Adrenal gland (tissue), 12 donors: ENCODE results near the gene HINT2. TPM values are rescaled to one million over a fixed set of nuclear protein-coding genes. Genes with fewer than 3 reads are reported as not detected.
A peak's percentile ranks its signal among the peaks of the same experiment; 100 is the strongest.

ENCODE experiments used
- DNase-seq, 7 donors: peaks; one replicate each; pipeline ENCODE4 v3.0.0-alpha.2; 2019 to 2020
- H3K27ac ChIP-seq, 5 donors: fragments of 200-600 bp; sonication (generic) in 4 of 5; 1 replicate in 3 of 5; 2 replicates in 2 of 5; pipeline versions ENCODE4 v1.5.1 to v1.8.0; 2016 to 2020; ENCODE audit warnings: mild to moderate bottlenecking in 1 of 5
- H3K27me3 ChIP-seq: fragments of 200-600 bp; 2 replicates; pipeline ENCODE4 v1.8.0; 2021
- H3K36me3 ChIP-seq, 2 donors: fragments of 200-600 bp; replicated peaks in 1 of 2; 1 replicate in 1 of 2; 2 replicates in 1 of 2; pipeline versions ENCODE4 v1.5.1 to v1.8.0; 2018 to 2022
- H3K4me1 ChIP-seq, 2 donors: fragments of 200-600 bp; replicated peaks in 1 of 2; 1 replicate in 1 of 2; 2 replicates in 1 of 2; pipeline versions ENCODE4 v1.5.1 to v1.8.0; 2018 to 2021
- H3K4me3 ChIP-seq, 4 donors: fragments of 200-600 bp; sonication (generic) in 3 of 4; one replicate each; pipeline ENCODE4 v1.5.1; 2016 to 2018
- H3K9me3 ChIP-seq, 3 donors: fragments of 200-600 bp; sonication (generic) in 1 of 3; replicated peaks in 1 of 3; 1 replicate in 2 of 3; 2 replicates in 1 of 3; pipeline versions ENCODE4 v1.5.1 to v1.8.0; 2016 to 2021
- POLR2A ChIP-seq, 2 donors: fragments of 450-650 bp; IDR thresholded peaks; one replicate each; pipeline ENCODE4 v1.6.1; 2017; ENCODE audit warnings: antibody characterized with exemption in 2 of 2, mild to moderate bottlenecking in 2 of 2, moderate library complexity in 1 of 2
- WGBS, 4 donors: extraction: QIAGEN DNeasy Blood & Tissue Kit in 2 of 4; methylation state at CpG; one replicate each; pipeline versions ENCODE4 v1.1.5 to v1.1.7; 2013 to 2017; 5-methylcytosine and 5-hydroxymethylcytosine counted together
- intact Hi-C, 2 donors: fragments of 100-400 bp; cut with DNase I; formaldehyde crosslinking; loops; one replicate each; pipeline versions ENCODE4 v1.14.1 to v1.15.0; 2022 to 2023
- polyA plus RNA-seq, 3 donors: library from polyadenylated mRNA; stranded (reverse); fragments of 200-250 nt in 2 of 3; fragments of 350-450 nt in 1 of 3; fragmentation: Illumina TruSeq in 1 of 3; extraction: RNeasy Lipid Tissue Mini Kit (QIAGEN cat#74804) in 1 of 3; gene quantifications; one replicate each; pipeline ENCODE4 v1.2.3, GENCODE V29; 2013 to 2014
- total RNA-seq, 9 donors: library from RNA; depleted of rRNA in 4 of 9; stranded (reverse); fragments of >200 nt in 4 of 9; fragments of 120-200 nt in 1 of 9; fragmentation: NEBNext Ultra II Directional in 1 of 9; extraction: Animal tissue kit (Norgen Biotek cat#: 25700) in 1 of 9; gene quantifications; one replicate each; pipeline versions ENCODE4 v1.1.0 to v1.2.4, GENCODE V29; 2013 to 2023
- TF ChIP-seq, protein P1 (sequence below), 6 experiments: fragments of 450-650 bp in 4 of 6; fragments of 200-600 bp in 2 of 6; sonication (generic) in 1 of 6; IDR thresholded peaks; 1 replicate in 5 of 6; 2 replicates in 1 of 6; pipeline versions ENCODE4 v1.5.1 to v1.8.0; 2016 to 2021; ENCODE audit warnings: antibody characterized with exemption in 6 of 6, mild to moderate bottlenecking in 2 of 6, moderate library complexity in 1 of 6
- donor health status: healthy with polysubstance abuse.
- donor health status: Bipolar disorder and iron deficiency.
- donor health status: DM: yes; HTN: yes; CAD: no.
- donor health status: DM: no; HTN: no; CAD: no.
- donor health status: DM: no; HTN: no; CAD: no.
- donor health status: DM: yes; HTN: yes; CAD: no.

Gene HINT2
- total and polyA plus RNA-seq, 12 donors, result 27.6 to 199 (median 82.9) TPM

- Histone ChIP-seq H3K27me3 (no peaks in the 10 kb centered on the region), H3K36me3 (no peaks in the 10 kb centered on the region), H3K4me3 (no peak overlapping the region), H3K9me3 (no peaks in the 10 kb centered on the region), H3K4me1 (no peaks in the 10 kb centered on the region), H3K27ac (no peak overlapping the region)
- 84 to 91% (median 86%) methylated on average over 2 to 5 of the region's 5 CpGs for WGBS, 4 donors
- TF ChIP-seq, protein P1, sequence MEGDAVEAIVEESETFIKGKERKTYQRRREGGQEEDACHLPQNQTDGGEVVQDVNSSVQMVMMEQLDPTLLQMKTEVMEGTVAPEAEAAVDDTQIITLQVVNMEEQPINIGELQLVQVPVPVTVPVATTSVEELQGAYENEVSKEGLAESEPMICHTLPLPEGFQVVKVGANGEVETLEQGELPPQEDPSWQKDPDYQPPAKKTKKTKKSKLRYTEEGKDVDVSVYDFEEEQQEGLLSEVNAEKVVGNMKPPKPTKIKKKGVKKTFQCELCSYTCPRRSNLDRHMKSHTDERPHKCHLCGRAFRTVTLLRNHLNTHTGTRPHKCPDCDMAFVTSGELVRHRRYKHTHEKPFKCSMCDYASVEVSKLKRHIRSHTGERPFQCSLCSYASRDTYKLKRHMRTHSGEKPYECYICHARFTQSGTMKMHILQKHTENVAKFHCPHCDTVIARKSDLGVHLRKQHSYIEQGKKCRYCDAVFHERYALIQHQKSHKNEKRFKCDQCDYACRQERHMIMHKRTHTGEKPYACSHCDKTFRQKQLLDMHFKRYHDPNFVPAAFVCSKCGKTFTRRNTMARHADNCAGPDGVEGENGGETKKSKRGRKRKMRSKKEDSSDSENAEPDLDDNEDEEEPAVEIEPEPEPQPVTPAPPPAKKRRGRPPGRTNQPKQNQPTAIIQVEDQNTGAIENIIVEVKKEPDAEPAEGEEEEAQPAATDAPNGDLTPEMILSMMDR (IDR thresholded peaks at IDR 0.05), result no peak
- no peak for TF ChIP-seq POLR2A (IDR thresholded peaks at IDR 0.05)
- DNase-seq, result peak in 2 of 7 donors; percentile 15 to 43
- intact Hi-C loops, result no loop called here
Observed at GRCh38 chr9:35856882-35857281, 42.0 kb upstream of the HINT2 start.

DNA sequence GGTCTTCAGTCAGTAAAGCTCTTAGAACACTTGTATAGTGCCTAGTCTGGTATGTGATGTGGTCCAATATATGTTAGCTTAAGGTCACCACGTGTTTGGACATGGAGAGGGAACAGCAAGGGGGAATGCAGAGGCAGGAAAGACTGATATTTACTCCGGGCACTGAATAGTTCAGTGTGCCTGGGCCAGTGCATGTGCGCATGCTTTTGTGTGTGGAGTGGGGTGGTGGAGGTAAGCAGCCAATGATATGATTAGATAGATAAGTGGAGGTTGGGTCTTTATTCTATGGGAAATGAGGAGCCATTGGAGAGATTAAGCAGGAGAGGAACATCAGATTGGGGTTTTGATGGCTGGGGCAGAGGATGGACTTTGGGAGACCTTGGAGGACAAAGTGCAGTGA is 41.4 kb upstream of the HINT2 start:
- Histone ChIP-seq H3K4me3 (no peak overlapping the region), H3K4me1 (no peaks in the 10 kb centered on the region), H3K36me3 (no peaks in the 10 kb centered on the region), H3K27me3 (no peaks in the 10 kb centered on the region), H3K9me3 (no peaks in the 10 kb centered on the region), H3K27ac (no peak overlapping the region)
- no peak for TF ChIP-seq POLR2A (IDR thresholded peaks at IDR 0.05)
- DNase-seq, result no peak
- WGBS, 4 donors, result 75 to 85% (median 79%) methylated on average over 3 of the region's 3 CpGs
- intact Hi-C loops, result no loop called here

GRCh38 chr9:35854091-35854762 is 39.4 kb upstream of the HINT2 start:
- DNase-seq, result peak in 1 of 7 donors; percentile 27
- Histone ChIP-seq H3K27me3 (no peaks in the 10 kb centered on the region), H3K4me3 (no peak overlapping the region), H3K4me1 (no peaks in the 10 kb centered on the region), H3K36me3 (no peaks in the 10 kb centered on the region), H3K27ac (no peak overlapping the region), H3K9me3 (no peaks in the 10 kb centered on the region)
- TF ChIP-seq, protein P1 (IDR thresholded peaks at IDR 0.05), result no peak
- TF ChIP-seq POLR2A (IDR thresholded peaks at IDR 0.05), result no peak
- 91 to 96% (median 94%) methylated on average over 5 to 7 of the region's 7 CpGs for WGBS, 4 donors
- intact Hi-C loops, result no loop called here

DNA sequence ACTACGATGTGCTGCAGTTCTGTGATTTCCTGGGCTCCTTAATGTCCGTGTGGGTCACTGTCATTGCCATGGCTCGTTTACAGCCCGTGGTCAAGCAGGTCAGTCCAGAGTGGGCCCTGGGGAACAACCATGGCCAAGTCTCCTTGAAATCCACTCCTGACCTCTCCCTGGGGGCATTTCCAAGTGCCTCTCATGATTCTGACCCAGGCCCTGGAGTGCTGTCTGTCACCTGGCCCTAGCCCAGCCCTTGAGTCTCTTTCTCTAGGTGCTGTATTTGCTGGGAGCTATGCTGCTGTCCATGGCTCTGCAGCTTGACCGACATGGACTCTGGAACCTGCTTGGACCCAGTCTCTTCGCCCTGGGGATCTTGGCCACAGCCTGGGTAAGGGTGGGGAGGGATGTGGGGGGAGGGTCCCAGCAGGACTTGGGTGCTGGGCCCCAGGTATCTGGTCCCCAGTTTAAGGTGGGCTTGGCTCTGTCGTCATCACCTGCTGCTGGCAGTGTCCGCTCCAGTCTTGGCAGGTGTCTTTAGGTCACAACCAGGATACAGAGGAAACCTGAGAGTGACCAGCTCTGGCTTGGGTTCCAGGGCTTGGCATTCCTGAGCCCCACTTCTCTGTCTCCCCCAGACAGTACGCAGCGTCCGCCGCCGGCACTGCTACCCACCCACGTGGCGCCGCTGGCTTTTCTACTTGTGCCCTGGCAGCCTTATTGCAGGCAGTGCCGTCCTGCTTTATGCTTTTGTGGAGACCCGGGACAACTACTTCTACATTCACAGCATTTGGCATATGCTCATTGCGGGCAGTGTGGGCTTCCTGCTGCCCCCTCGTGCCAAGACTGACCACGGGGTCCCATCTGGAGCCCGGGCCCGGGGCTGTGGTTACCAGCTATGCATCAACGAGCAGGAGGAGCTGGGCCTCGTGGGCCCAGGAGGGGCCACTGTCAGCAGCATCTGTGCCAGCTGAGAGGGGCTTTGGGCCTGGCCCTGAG is 38.3 kb upstream of the HINT2 start:
- H3K27me3 ChIP-seq, result no peaks in the 10 kb centered on the region
- no peak overlapping the region for H3K27ac ChIP-seq
- TF ChIP-seq, protein P1 (IDR thresholded peaks at IDR 0.05), result no peak
- no peak for TF ChIP-seq POLR2A (IDR thresholded peaks at IDR 0.05)
- intact Hi-C loops, result no loop called here
- no peak overlapping the region for H3K4me3 ChIP-seq
- H3K4me1 ChIP-seq, result peaks cover under 1% of the 10 kb centered on the region in 2 donors
- H3K9me3 ChIP-seq, result no peaks in the 10 kb centered on the region
- DNase-seq, result peak in 2 of 7 donors; percentile 13 to 45
- WGBS, 4 donors, result 90 to 96% (median 93%) methylated on average over 11 to 25 of the region's 25 CpGs
- no peaks in the 10 kb centered on the region for H3K36me3 ChIP-seq
